ENCODE data around the gene ACOT7.

- no peak for TF ChIP-seq CTCF (IDR thresholded peaks at IDR 0.05)
- TF ChIP-seq POLR2A (IDR thresholded peaks at IDR 0.05): no peak
Measured at GRCh38 chr1:6279066-6279465, 114.5 kb downstream of the ACOT7 start.
